Cardiac ventricle fibroblast (primary cell): ENCODE data around the gene OTOF. TPM values are rescaled to one million over a fixed set of nuclear protein-coding genes. Genes with fewer than 3 reads are reported as not detected.

ENCODE experiments used
- total RNA-seq: library from RNA; depleted of rRNA; stranded (reverse); fragments of >200 nt; gene quantifications from 2 replicates; pipeline ENCODE4 v1.2.3, GENCODE V29; 2015

The OTOF gene
- 0.06 and 0.54 TPM in 2 replicates for total RNA-seq

GRCh38 chr2:26477911-26478253 lies at the start of gene OTOF:
Gene OTOF (minus strand): TSS chr2:26478124.

Other genes starting within 250 kb of the OTOF start
- gene HADHA, start 233.5 kb downstream of the OTOF start, total RNA-seq = 140 and 142 TPM in 2 replicates
- 147 and 148 TPM in 2 replicates for gene HADHB, start 233.2 kb downstream of the OTOF start, total RNA-seq
- gene SELENOI, start 132.0 kb downstream of the OTOF start, total RNA-seq = 5.1 and 7.6 TPM in 2 replicates
- not detected in 2 replicates for gene ADGRF3, start 131.3 kb downstream of the OTOF start, total RNA-seq
- 0.59 TPM in 1 of 2 replicates, not detected in the other for gene DRC1, start 76.2 kb downstream of the OTOF start, total RNA-seq
- gene CIB4, start 163.2 kb upstream of the OTOF start, total RNA-seq = not detected in 2 replicates
- gene KCNK3, start 214.6 kb upstream of the OTOF start, total RNA-seq = 1.1 and 1.2 TPM in 2 replicates